Measurements from ENCODE around the gene GATB. TPM values are rescaled to one million over a fixed set of nuclear protein-coding genes. Genes with fewer than 3 reads are reported as not detected.
"Not testable (repeated sequence)": the region's sequence is repeated elsewhere in the genome, so short reads cannot be mapped to it uniquely, and the experiment has no call there.

Gene GATB
- total and polyA plus RNA-seq, 2 experiments from 2014 or later = 19.4 to 20.1 TPM

GRCh38 chr4:151738720-151739517 lies 21.9 kb downstream of the GATB start:
- H3K4me3 ChIP-seq = no peak overlapping the region
- no peak for DNase-seq (ENCODE audit: low spot score)
- no peak overlapping the region for H3K27ac ChIP-seq
- no peaks in the 10 kb centered on the region for H3K79me2 ChIP-seq
- H3K9me3 ChIP-seq (ENCODE audit: low read depth) = peaks cover 3% of the 10 kb centered on the region
- H3K36me3 ChIP-seq (replicated peaks; ENCODE audit: insufficient read depth, low read depth) = no peaks in the 10 kb centered on the region
- 93% methylated on average over 8 of the region's 8 CpGs for WGBS (ENCODE audit: low lambda C conversion rate, missing lambda C conversion rate)
- H2AFZ ChIP-seq = no peak overlapping the region
- H3K9me2 ChIP-seq (replicated peaks; ENCODE audit: insufficient read depth) = no peaks in the 10 kb centered on the region
- TF ChIP-seq, protein P1, sequence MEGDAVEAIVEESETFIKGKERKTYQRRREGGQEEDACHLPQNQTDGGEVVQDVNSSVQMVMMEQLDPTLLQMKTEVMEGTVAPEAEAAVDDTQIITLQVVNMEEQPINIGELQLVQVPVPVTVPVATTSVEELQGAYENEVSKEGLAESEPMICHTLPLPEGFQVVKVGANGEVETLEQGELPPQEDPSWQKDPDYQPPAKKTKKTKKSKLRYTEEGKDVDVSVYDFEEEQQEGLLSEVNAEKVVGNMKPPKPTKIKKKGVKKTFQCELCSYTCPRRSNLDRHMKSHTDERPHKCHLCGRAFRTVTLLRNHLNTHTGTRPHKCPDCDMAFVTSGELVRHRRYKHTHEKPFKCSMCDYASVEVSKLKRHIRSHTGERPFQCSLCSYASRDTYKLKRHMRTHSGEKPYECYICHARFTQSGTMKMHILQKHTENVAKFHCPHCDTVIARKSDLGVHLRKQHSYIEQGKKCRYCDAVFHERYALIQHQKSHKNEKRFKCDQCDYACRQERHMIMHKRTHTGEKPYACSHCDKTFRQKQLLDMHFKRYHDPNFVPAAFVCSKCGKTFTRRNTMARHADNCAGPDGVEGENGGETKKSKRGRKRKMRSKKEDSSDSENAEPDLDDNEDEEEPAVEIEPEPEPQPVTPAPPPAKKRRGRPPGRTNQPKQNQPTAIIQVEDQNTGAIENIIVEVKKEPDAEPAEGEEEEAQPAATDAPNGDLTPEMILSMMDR (IDR thresholded peaks at IDR 0.05; ENCODE audit: poor library complexity) = no peak
- no peak for TF ChIP-seq EZH2phosphoT487 (IDR thresholded peaks at IDR 0.05; ENCODE audit: low read depth, severe bottlenecking, unreplicated experiment)
- no peak for TF ChIP-seq EZH2 (IDR thresholded peaks at IDR 0.05; ENCODE audit: borderline replicate concordance)
- no peaks in the 10 kb centered on the region for H4K20me1 ChIP-seq (ENCODE audit: insufficient read depth, poor library complexity, severe bottlenecking)
- peaks cover under 1% of the 10 kb centered on the region for H3K4me1 ChIP-seq (ENCODE audit: insufficient read depth)
- no peak overlapping the region for H3K4me2 ChIP-seq
- H3K27me3 ChIP-seq = no peaks in the 10 kb centered on the region

DNA sequence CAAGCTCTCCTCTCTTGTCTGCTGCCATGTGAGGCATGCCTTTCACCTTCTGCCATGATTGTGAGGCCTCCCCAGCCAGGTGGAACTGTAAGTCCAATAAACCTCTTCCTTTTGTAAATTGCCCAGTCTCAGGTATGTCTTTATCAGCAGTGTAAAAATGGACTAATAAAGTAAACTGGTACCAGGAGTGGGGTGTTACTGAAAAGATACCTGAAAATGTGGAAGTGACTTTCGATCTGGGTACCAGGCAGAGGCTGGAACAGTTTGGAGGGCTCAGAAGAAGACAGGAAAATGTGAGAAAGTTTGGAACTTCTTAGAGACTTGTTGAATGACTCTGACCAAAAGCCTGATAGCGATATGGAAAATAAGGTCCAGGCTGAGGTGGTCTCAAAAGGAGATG lies 24.0 kb downstream of the GATB start:
- 98% methylated on average over 2 of the region's 2 CpGs for WGBS (ENCODE audit: low lambda C conversion rate, missing lambda C conversion rate)

DNA sequence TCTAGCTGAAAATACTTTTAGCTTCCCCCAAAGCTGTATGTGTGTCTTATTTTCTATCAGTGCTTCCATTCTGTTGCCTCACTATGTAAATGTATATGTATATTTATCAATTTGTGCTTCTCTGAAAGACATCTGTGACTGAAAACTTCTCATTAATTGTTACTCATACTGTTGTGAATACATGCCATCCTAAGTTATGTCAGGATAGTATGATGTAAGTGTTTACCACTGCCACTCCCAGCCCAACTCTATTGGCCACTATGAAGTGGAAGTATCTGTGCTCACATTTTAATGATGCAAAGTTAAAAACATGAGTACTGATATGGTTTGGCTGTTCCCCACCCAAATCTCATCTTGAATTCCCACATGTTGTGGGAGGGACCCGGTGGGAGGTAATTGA lies 24.4 kb downstream of the GATB start:
- Histone ChIP-seq H3K79me2 (no peaks in the 10 kb centered on the region), H3K27ac (no peak overlapping the region), H3K9me3 (ENCODE audit: low read depth) (peaks cover 3% of the 10 kb centered on the region), H2AFZ (no peak overlapping the region), H4K20me1 (ENCODE audit: insufficient read depth, poor library complexity, severe bottlenecking) (no peaks in the 10 kb centered on the region), H3K4me3 (no peak overlapping the region), H3K27me3 (no peaks in the 10 kb centered on the region), H3K36me3 (replicated peaks; ENCODE audit: insufficient read depth, low read depth) (no peaks in the 10 kb centered on the region), H3K4me2 (no peak overlapping the region), H3K4me1 (ENCODE audit: insufficient read depth) (no peaks in the 10 kb centered on the region), H3K9me2 (replicated peaks; ENCODE audit: insufficient read depth) (peaks cover 4% of the 10 kb centered on the region)
- no peak for DNase-seq (ENCODE audit: low spot score)
- 100% methylated on average over 1 of the region's 1 CpG for WGBS (ENCODE audit: low lambda C conversion rate, missing lambda C conversion rate)
- no peak for TF ChIP-seq EZH2phosphoT487 (IDR thresholded peaks at IDR 0.05; ENCODE audit: low read depth, severe bottlenecking, unreplicated experiment)
- no peak for TF ChIP-seq EZH2 (IDR thresholded peaks at IDR 0.05; ENCODE audit: borderline replicate concordance)
- TF ChIP-seq, protein P1 (IDR thresholded peaks at IDR 0.05; ENCODE audit: poor library complexity) = no peak

More for the DNA sequence above, 24.0 kb downstream of the GATB start:
- H3K27ac ChIP-seq; H2AFZ ChIP-seq; H3K4me2 ChIP-seq; H3K79me2 ChIP-seq; H3K9me2 ChIP-seq (replicated peaks; ENCODE audit: insufficient read depth); H3K9me3 ChIP-seq (ENCODE audit: low read depth); H3K36me3 ChIP-seq (replicated peaks; ENCODE audit: insufficient read depth, low read depth); H3K4me1 ChIP-seq (ENCODE audit: insufficient read depth); H4K20me1 ChIP-seq (ENCODE audit: insufficient read depth, poor library complexity, severe bottlenecking); H3K4me3 ChIP-seq; H3K27me3 ChIP-seq; DNase-seq (ENCODE audit: low spot score): not testable (repeated sequence)

DNA sequence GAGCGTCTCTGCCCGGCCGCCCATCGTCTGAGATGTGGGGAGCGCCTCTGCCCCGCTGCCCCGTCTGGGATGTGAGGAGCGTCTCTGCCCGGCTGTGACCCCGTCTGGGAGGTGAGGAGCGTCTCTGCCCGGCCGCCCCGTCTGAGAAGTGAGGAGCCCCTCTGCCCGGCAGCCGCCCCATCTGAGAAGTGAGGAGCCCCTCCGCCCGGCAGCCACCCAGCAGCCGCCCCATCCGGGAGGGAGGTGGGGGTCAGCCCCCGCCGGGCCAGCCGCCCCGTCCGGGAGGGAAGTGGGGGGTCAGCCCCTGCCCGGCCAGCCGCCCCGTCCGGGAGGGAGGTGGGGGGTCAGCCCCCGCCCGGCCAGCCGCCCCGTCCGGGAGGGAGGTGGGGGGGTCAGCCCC lies 29.1 kb downstream of the GATB start:
- not testable (repeated sequence) for H3K27me3 ChIP-seq; H3K4me2 ChIP-seq; H4K20me1 ChIP-seq (ENCODE audit: insufficient read depth, poor library complexity, severe bottlenecking); H3K27ac ChIP-seq; H3K9me2 ChIP-seq (replicated peaks; ENCODE audit: insufficient read depth); H3K36me3 ChIP-seq (replicated peaks; ENCODE audit: insufficient read depth, low read depth); H3K4me3 ChIP-seq; H3K79me2 ChIP-seq; H2AFZ ChIP-seq; H3K4me1 ChIP-seq (ENCODE audit: insufficient read depth); DNase-seq (ENCODE audit: low spot score); H3K9me3 ChIP-seq (ENCODE audit: low read depth)
- WGBS (ENCODE audit: low lambda C conversion rate, missing lambda C conversion rate) = no CpG with 5 or more reads among the region's 34 CpGs

Measured in hepatocyte (in vitro differentiated cells).